K562 (cell line): ENCODE measurements around the gene CAST. TPM values are rescaled to one million over a fixed set of nuclear protein-coding genes. Genes with fewer than 3 reads are reported as not detected.

Experiments used
- ATAC-seq: fragments of 200-7000 bp; cut with Tn5 transposase; 3 replicates; pipeline ENCODE4 v1.9.1; 2020; ENCODE audit warnings: moderate library complexity
- BruUV-seq: library from RNA; stranded (reverse); fragments of 400-500 nt; replicated peaks from 2 replicates; lab custom pipeline; 2021; lab: Mats Ljungman, UMichigan
- CTCF ChIA-PET: fragments of 300-600 bp; formaldehyde crosslinking; extraction: SDS; loops from one replicate; lab custom pipeline; 2021; ENCODE audit warnings: low intra/inter-chr PET ratio; lab: Yijun Ruan, JAX
- POLR2A ChIA-PET: fragments of 300-600, 350-650 bp; sonication (Branson Sonifier 250); formaldehyde crosslinking; extraction: SDS; loops from one replicate; lab custom pipeline; 2021; ENCODE audit warnings: antibody characterized with exemption, inconsistent platforms; lab: Yijun Ruan, JAX
- DNase-seq, 4 experiments: peaks; one replicate each; pipeline versions ENCODE4 v3.0.0 to v3.0.0-alpha.2; 2011 to 2018; ENCODE audit warnings: low spot score in 3 of 4, mixed read lengths in 3 of 4; ENCODE audit errors: extremely low read depth in 1 of 4
- FAIRE-seq: peaks from 2 replicates; lab custom pipeline; 2011; peaks lifted over from hg19 to GRCh38; lab: Jason Lieb, UNC
- H2AFZ ChIP-seq: 2 replicates; pipeline ENCODE4 v1.6.0; 2011; ENCODE audit warnings: low read depth, low read length, control low read depth, inconsistent platforms
- H3K27ac ChIP-seq: fragments of 200-600 bp; 3 replicates; pipeline ENCODE4 v1.8.0; 2011; ENCODE audit warnings: low read depth, mild to moderate bottlenecking, control low read depth, inconsistent platforms, low read length, moderate library complexity, mixed read lengths; ENCODE audit errors: extremely low read depth
- H3K27me3 ChIP-seq, 2 experiments: fragments of 300-600 bp in 1 of 2; 2 replicates in 1 of 2; 3 replicates in 1 of 2; pipeline versions ENCODE4 v1.6.0 to v1.8.0; 2011; ENCODE audit warnings: inconsistent platforms in 2 of 2, low read length in 2 of 2, mild to moderate bottlenecking in 1 of 2, mixed read lengths in 1 of 2, moderate library complexity in 1 of 2; ENCODE audit not compliant: control insufficient read depth in 2 of 2, insufficient read depth in 2 of 2
- H3K36me3 ChIP-seq: fragments of 300-600 bp; 3 replicates; pipeline ENCODE4 v1.8.0; 2011; ENCODE audit warnings: mild to moderate bottlenecking, low read length, inconsistent platforms; ENCODE audit not compliant: control insufficient read depth, insufficient read depth
- H3K4me1 ChIP-seq, 2 experiments: fragments of 200-600 bp in 1 of 2; replicated peaks in 1 of 2; 2 replicates in 1 of 2; 3 replicates in 1 of 2; pipeline versions ENCODE4 v1.5.1 to v1.8.0; 2011; ENCODE audit warnings: inconsistent platforms in 2 of 2, low read length in 2 of 2, mild to moderate bottlenecking in 1 of 2, mixed read lengths in 1 of 2, moderate library complexity in 1 of 2; ENCODE audit not compliant: control insufficient read depth in 2 of 2, insufficient read depth in 2 of 2
- H3K4me2 ChIP-seq: 2 replicates; pipeline ENCODE4 v1.6.1; 2011; ENCODE audit warnings: low read length, control low read depth, inconsistent platforms, mixed read lengths; ENCODE audit not compliant: insufficient read depth
- H3K4me3 ChIP-seq: fragments of 200-600 bp; sonication (generic), shearing (Covaris generic); 2 replicates; pipeline ENCODE4 v1.5.1; 2016; ENCODE audit warnings: control low read depth, inconsistent platforms
- H3K79me2 ChIP-seq: fragments of 200-600 bp; 3 replicates; pipeline ENCODE4 v1.8.0; 2011; ENCODE audit warnings: low read length, inconsistent platforms; ENCODE audit not compliant: control insufficient read depth, insufficient read depth
- H3K9ac ChIP-seq, 2 experiments: 2 replicates each; pipeline versions ENCODE4 v1.6.0 to v1.6.1; 2011; ENCODE audit warnings: low read depth in 2 of 2, low read length in 2 of 2, control low read depth in 1 of 2, inconsistent platforms in 1 of 2, mild to moderate bottlenecking in 1 of 2, mixed read lengths in 1 of 2; ENCODE audit not compliant: insufficient read depth in 1 of 2
- H3K9me1 ChIP-seq: one replicate; pipeline ENCODE4 v1.6.0; 2011; ENCODE audit warnings: inconsistent platforms, mild to moderate bottlenecking, low read length, moderate library complexity; ENCODE audit not compliant: control insufficient read depth, insufficient read depth
- H3K9me3 ChIP-seq: replicated peaks from 2 replicates; pipeline ENCODE4 v1.5.1; 2011; ENCODE audit warnings: low read depth, low read length, inconsistent platforms; ENCODE audit not compliant: control insufficient read depth, insufficient read depth
- H4K20me1 ChIP-seq: replicated peaks from 2 replicates; pipeline ENCODE4 v1.6.1; 2011; ENCODE audit warnings: low read length, inconsistent platforms, mixed read lengths; ENCODE audit not compliant: control insufficient read depth, insufficient read depth
- POLR3A ChIP-seq: IDR thresholded peaks from 2 replicates; pipeline ENCODE4 v1.6.1; 2011; ENCODE audit warnings: borderline replicate concordance, mild to moderate bottlenecking, moderate library complexity; ENCODE audit not compliant: insufficient read length, insufficient read depth; ENCODE audit errors: extremely low read depth
- TAF9B ChIP-seq: fragments of 450-650 bp; IDR thresholded peaks from 2 replicates; pipeline ENCODE4 v1.6.1; 2018; ENCODE audit warnings: mild to moderate bottlenecking; ENCODE audit not compliant: partially characterized antibody
- UBTF ChIP-seq, 2 experiments: IDR thresholded peaks; 2 replicates each; pipeline ENCODE4 v1.6.1; 2012; ENCODE audit warnings: improper control_type of control experiment in 2 of 2, low read depth in 2 of 2, low read length in 2 of 2, borderline replicate concordance in 1 of 2
- YY1 ChIP-seq, 3 experiments: IDR thresholded peaks; 2 replicates each; pipeline ENCODE4 v1.6.1; 2011; ENCODE audit warnings: low read length in 2 of 3, mild to moderate bottlenecking in 2 of 3, moderate library complexity in 2 of 3, borderline replicate concordance in 1 of 3, control low read depth in 1 of 3, low read depth in 1 of 3; ENCODE audit not compliant: insufficient read depth in 3 of 3, insufficient replicate concordance in 2 of 3, control insufficient read depth in 1 of 3, insufficient read length in 1 of 3; ENCODE audit errors: extremely low read depth in 1 of 3
- WGBS: fragments of 100-300 bp; shearing (Covaris generic); methylation state at CpG from one replicate; pipeline ENCODE4 v1.1.6; 2016; ENCODE audit warnings: low coverage, mixed read lengths; ENCODE audit not compliant: insufficient coverage; ENCODE audit errors: missing lambda C conversion rate; 5-methylcytosine and 5-hydroxymethylcytosine counted together
- in situ Hi-C: fragments of 300-500 bp; cut with MboI; formaldehyde crosslinking; loops from 4 replicates; pipeline ENCODE4 v1.15.0; 2018; ENCODE audit warnings: inconsistent platforms, mixed read lengths
- intact Hi-C: fragments of 100-400 bp; cut with micrococcal nuclease; formaldehyde crosslinking; loops from 2 replicates; pipeline ENCODE4 v1.14.2; 2022
- polyA plus RNA-seq, 8 experiments: library from polyadenylated mRNA; depleted of rRNA in 4 of 8; stranded (reverse) in 5 of 8; unstranded in 3 of 8; fragments of >200 nt; fragmentation: Nextera tagmentation in 2 of 8; fragmentation: Illumina TruSeq in 1 of 8; extraction: Ambion mirVana in 2 of 8; extraction: Trizol in 1 of 8; gene quantifications; 2 replicates each; pipeline versions ENCODE4 v1.2.1 to v1.2.3, GENCODE V29; 2011 to 2014; ENCODE audit warnings: inconsistent platforms in 1 of 8, missing spikeins in 1 of 8
- total RNA-seq, 7 experiments: library from RNA; depleted of rRNA in 6 of 7; stranded (reverse); fragments of >200 nt in 6 of 7; fragmentation: Illumina TruSeq in 2 of 7; extraction: Trizol in 2 of 7; gene quantifications; 2 replicates each; pipeline versions ENCODE4 v1.2.1 to v1.2.3, GENCODE V29; 2011 to 2021; ENCODE audit warnings: low replicate concordance in 1 of 7

The CAST gene
- total and polyA plus RNA-seq, 9 of the 15 experiments (the other 6 are each of a cell fraction or from before 2014, with no cell fraction given) = 55.5 to 136 (median 86.1) TPM

GRCh38 chr5:96649681-96650540, 12.3 kb upstream of the CAST start:
- TF ChIP-seq YY1 (IDR thresholded peaks at IDR 0.05; ENCODE audit: borderline replicate concordance in 1 of 3, control insufficient read depth in 1 of 3, extremely low read depth in 1 of 3, insufficient read depth in 3 of 3, insufficient read length in 1 of 3, insufficient replicate concordance in 2 of 3, low read depth in 1 of 3, low read length in 2 of 3) (no peak), POLR3A (no peak), TAF9B (no peak), UBTF (IDR thresholded peaks at IDR 0.05; ENCODE audit: borderline replicate concordance in 1 of 2, low read depth in 2 of 2, low read length in 2 of 2) (no peak)
- no peaks in the 10 kb centered on the region for H3K9me3 ChIP-seq
- no peaks in the 10 kb centered on the region for H4K20me1 ChIP-seq
- H3K27me3 ChIP-seq = peaks cover 3 to 9% of the 10 kb centered on the region in 2 experiments; a peak in 3 of 5 replicates
- in situ Hi-C loops = no loop called here
- no peak overlapping the region for H3K9ac ChIP-seq
- ATAC-seq (no peak), FAIRE-seq (no peak), DNase-seq (no peak)
- ChIA-PET POLR2A (interaction anchor here (1.1 kb wide), 1 partner anchor 11 kb away, joined by 3 read pairs; no protein-coding TSS in a partner anchor), CTCF (no interaction called here)
- no peaks in the 10 kb centered on the region for H3K36me3 ChIP-seq
- H3K27ac ChIP-seq = no peak overlapping the region
- H3K4me3 ChIP-seq = no peak overlapping the region
- no peak overlapping the region for H2AFZ ChIP-seq
- no TSS peak for BruUV-seq
- no peaks in the 10 kb centered on the region for H3K9me1 ChIP-seq
- 2% methylated on average over 5 of the region's 5 CpGs for WGBS
- no peak overlapping the region for H3K4me2 ChIP-seq
- H3K79me2 ChIP-seq = no peaks in the 10 kb centered on the region
- intact Hi-C loops = no loop called here
- H3K4me1 ChIP-seq = no peaks in the 10 kb centered on the region
